Esophagus muscularis mucosa (tissue), 3 donors: Measurements from ENCODE around the gene ATG9A.

ENCODE experiments used
- POLR2A ChIP-seq: fragments of 450-650 bp; IDR thresholded peaks from one replicate; pipeline ENCODE4 v1.6.1; 2017; ENCODE audit warnings: antibody characterized with exemption, moderate library complexity, mild to moderate bottlenecking, low read depth
- POLR2AphosphoS5 ChIP-seq, 2 donors: sonication (generic); formaldehyde crosslinking; IDR thresholded peaks; one replicate each; pipeline ENCODE4 v1.6.1; 2017; ENCODE audit warnings: antibody characterized with exemption in 2 of 2
- TF ChIP-seq, protein P1 (sequence below), 3 experiments: fragments of 200-600 bp in 2 of 3; fragments of 450-650 bp in 1 of 3; sonication (generic) in 2 of 3; IDR thresholded peaks; one replicate each; pipeline ENCODE4 v1.5.1; 2017 to 2019; ENCODE audit warnings: antibody characterized with exemption in 3 of 3, mild to moderate bottlenecking in 2 of 3, moderate library complexity in 1 of 3

DNA sequence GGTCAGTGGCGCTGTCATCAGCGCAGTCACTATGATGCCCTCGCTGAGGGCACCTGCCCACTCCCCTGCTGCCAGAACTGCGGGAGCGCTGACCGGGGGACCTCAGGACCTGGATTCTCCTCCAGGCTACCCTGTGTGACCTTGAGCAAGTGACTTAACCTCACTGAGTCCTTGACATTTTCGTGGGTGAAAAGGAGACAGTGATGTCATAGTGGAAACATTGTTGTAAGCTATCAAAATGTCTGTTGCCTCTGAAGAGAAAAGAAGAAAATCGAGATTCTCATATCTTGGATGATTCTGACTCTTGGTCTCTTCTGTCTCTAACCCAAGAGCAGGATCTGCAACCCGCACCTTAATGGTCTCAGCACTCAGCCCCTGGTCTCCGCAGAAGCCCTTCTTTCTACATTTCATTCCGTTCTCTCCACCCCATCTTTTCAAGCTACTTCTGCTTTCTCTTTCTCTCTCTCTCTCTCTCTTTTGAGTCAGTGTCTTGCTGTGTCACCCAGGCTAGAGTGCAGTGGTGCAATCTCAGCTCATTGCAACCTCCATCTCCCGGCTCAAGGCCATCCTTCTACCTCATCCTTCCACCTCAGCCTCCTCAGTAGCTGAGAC is 25.3 kb upstream of the ATG9A start:
- TF ChIP-seq, protein P1, sequence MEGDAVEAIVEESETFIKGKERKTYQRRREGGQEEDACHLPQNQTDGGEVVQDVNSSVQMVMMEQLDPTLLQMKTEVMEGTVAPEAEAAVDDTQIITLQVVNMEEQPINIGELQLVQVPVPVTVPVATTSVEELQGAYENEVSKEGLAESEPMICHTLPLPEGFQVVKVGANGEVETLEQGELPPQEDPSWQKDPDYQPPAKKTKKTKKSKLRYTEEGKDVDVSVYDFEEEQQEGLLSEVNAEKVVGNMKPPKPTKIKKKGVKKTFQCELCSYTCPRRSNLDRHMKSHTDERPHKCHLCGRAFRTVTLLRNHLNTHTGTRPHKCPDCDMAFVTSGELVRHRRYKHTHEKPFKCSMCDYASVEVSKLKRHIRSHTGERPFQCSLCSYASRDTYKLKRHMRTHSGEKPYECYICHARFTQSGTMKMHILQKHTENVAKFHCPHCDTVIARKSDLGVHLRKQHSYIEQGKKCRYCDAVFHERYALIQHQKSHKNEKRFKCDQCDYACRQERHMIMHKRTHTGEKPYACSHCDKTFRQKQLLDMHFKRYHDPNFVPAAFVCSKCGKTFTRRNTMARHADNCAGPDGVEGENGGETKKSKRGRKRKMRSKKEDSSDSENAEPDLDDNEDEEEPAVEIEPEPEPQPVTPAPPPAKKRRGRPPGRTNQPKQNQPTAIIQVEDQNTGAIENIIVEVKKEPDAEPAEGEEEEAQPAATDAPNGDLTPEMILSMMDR (IDR thresholded peaks at IDR 0.05), result no peak
- TF ChIP-seq POLR2A, result no peak
- no peak for TF ChIP-seq POLR2AphosphoS5 (IDR thresholded peaks at IDR 0.05)
